GM18520 (cell line): ENCODE data around the gene LMNB1.
"Not testable (repeated sequence)": the region's sequence is repeated elsewhere in the genome, so short reads cannot be mapped to it uniquely, and the experiment has no call there.

ENCODE experiments used
- ATAC-seq: cut with Tn5 transposase; IDR thresholded peaks from one replicate; pipeline ENCODE4 v1.9.1; 2021; ENCODE audit not compliant: unreplicated experiment

Gene LMNB1

GRCh38 chr5:126853541-126854307 lies 76.8 kb downstream of the LMNB1 start:
- ATAC-seq: not testable (repeated sequence)

- ATAC-seq: no peak
These were observed 77.7 kb downstream of the LMNB1 start for GRCh38 chr5:126854526-126855110.

GRCh38 chr5:126855266-126855665 lies 78.3 kb downstream of the LMNB1 start:
- no peak for ATAC-seq

GRCh38 chr5:126857472-126858410 lies 80.8 kb downstream of the LMNB1 start:
- no peak for ATAC-seq

GRCh38 chr5:126858441-126858840 lies 81.5 kb downstream of the LMNB1 start:
- ATAC-seq: no peak

GRCh38 chr5:126863402-126863801 lies 86.5 kb downstream of the LMNB1 start:
- ATAC-seq: no peak

- ATAC-seq: no peak
These were observed 87.2 kb downstream of the LMNB1 start for GRCh38 chr5:126864042-126864688.

- ATAC-seq: no peak
These were observed 88.4 kb downstream of the LMNB1 start for GRCh38 chr5:126865299-126865698.

GRCh38 chr5:126866851-126867636 lies 90.1 kb downstream of the LMNB1 start:
- no peak for ATAC-seq

GRCh38 chr5:126868338-126869004 lies 91.5 kb downstream of the LMNB1 start:
- no peak for ATAC-seq

GRCh38 chr5:126869005-126869451 lies 92.1 kb downstream of the LMNB1 start:
- no peak for ATAC-seq

GRCh38 chr5:126871441-126871840 lies 94.5 kb downstream of the LMNB1 start:
- no peak for ATAC-seq

- no peak for ATAC-seq
These were observed 95.8 kb downstream of the LMNB1 start for GRCh38 chr5:126872561-126873354.

GRCh38 chr5:126875303-126875785 lies 98.4 kb downstream of the LMNB1 start:
- ATAC-seq: no peak

GRCh38 chr5:126877602-126878001 lies 100.7 kb downstream of the LMNB1 start:
- ATAC-seq: no peak

- no peak for ATAC-seq
These were observed 101.1 kb downstream of the LMNB1 start for GRCh38 chr5:126878085-126878484.

GRCh38 chr5:126878634-126879033 lies 101.7 kb downstream of the LMNB1 start:
- ATAC-seq: no peak

GRCh38 chr5:126881821-126882600 lies 105.1 kb downstream of the LMNB1 start:
- ATAC-seq: no peak
